Ammon's horn (tissue), 1 donor: ENCODE results near the gene GNAT3.

Experiments used
- DNase-seq: peaks from one replicate; pipeline ENCODE4 v3.0.0-alpha.2; 2016; ENCODE audit warnings: low spot score

The GNAT3 gene

DNA sequence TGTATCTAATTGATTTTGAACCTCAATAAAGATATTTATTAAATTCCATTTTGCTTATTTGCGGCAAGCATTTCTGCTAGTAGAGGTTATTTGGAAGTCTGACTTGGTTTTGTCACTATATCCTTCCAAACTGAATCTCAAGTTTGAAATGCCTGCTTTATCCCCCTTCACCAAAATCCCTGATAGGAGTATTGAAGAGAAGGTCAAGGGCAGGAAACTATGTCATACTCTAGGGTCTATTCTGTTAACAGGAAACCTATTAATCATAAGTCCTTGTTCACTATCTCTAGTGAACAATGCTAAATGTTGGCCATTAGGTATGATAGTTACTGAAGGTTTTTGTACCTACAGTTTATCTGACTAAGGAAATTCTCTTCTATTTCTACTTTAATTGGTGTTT is 11.5 kb downstream of the GNAT3 start:
- no peak for DNase-seq

DNA sequence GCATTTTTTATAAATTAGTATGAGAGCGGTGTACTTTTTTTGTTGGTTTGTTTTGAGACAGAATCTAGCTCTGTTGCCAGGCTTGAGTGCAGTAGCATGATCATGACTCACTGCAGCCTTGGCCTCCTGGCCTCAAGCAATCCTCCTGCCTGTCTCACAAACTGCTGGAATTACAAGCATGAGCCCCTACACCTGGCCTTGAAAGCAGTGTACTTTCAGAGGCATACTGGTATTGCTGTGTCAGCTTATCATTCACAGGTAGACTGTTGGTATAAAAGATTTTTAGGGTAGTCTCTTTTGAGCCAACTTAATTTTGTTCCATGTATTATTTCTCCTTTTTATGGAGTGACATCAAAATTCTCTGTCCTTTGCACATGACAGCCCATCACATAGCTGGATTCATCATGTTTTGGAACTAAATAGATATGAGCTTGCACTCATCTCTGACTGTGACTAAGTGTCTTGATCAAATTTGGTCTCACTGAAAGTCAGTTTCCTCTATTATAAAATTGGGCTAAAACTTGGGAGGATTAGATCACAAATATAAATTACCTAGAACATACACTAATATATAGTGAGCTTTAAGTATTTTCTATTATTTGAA is 12.4 kb downstream of the GNAT3 start:
- no peak for DNase-seq

DNA sequence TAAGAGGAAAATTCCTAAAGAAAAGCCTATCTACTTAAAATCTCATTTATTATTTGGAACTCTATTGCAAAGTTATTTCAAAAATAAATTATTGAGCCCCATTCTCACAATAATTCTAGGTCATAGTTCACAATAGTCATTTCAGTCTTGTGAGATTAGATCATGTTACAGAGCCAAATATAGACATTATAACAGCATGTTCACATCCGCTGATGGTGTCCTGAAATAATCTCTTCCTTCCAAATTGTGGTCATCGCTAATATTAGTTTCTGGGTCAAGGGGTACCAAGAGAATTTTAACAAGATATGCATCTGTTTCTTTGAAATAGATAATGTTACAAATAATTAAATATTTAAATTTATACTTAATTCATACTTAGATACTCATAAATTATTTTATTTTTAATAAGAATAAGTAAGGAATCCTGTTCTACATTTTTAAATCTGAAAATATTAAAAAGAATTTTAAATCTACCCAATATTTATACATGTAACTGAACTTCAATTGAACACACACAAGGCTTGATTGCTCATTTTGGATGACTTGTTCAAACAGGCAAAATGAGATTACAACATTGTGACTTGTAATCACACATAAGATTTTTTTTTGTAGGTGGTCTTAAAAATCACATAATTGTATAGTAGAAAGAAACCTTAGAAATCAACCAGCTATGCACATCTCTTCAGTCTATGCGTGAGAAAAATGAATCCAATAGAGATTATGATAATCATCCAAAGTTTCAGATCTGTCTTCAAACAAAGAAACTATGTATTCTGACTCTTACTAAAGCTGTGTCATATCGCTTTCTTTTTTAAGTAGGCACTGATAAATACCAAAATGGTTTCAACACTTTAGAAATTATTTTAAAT is 13.1 kb downstream of the GNAT3 start:
- DNase-seq, result no peak

DNA sequence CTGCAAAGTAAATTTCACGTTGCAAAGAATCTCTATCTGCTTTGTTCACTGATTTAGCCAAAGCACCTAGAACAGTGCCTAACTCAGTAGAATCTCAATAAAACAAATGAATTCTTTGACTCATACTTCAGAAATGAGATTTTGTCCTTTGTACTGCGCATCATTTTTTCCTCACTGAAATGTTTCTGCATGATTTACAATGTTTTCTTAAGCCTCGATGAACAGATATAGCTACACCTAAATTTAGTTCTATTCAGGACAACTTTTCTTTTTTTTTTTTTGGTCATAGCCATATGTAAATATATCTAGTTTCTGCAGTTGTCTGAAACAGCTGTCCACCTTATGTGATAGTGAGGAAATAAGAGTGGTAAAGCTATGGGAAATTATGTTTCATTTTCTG is 15.3 kb downstream of the GNAT3 start:
- DNase-seq, result no peak

DNA sequence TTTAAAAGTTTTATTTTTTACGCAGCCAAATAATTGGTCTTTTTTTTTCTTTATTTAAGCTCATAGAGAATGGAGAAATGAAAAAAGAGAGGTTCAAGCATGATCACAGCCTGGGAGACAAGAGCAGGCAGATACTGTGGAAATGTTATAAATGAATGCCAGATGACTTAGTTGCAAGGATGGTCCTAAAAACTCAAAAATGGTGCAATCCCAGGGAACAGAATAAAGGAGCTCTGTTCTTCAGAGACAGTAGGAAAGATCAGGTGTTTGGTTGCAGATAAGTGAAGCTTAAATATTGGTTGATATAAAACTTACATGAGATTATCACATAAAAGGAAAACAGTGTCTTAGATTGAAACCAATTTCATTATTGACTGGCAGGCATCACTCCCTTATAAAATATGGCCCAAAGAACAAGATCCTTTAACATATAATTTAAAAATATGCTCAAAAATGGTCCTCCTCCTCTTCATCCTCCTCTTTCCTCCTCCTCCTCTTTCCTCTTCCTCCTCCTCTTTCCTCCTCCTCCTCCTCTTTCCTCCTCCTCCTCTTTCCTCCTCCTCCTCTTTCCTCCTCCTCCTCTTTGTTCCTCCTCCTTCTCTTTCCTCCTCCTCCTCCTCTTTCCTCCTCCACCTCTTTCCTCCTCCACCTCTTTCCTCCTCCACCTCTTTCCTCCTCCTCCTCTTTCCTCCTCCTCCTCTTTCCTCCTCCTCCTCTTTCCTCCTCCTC is 18.6 kb downstream of the GNAT3 start:
- no peak for DNase-seq

DNA sequence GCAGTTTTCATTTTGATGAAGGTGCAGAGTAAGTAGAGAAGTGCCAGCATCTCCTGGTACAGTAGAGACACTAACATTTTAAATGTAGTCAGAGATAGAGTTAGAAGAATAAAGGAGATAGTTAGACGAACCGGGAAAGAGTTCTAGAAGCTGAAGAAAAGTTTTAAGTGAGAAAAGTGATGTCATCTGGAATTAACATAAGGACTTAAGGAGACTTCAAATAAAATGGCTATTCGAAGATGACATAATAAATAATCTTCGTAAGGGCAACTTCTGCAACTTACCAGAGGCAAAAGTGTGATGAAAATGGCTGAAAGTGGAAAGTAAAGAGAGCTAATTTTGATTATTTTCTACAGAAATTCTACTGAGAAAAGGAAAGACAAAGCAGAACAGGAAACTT is 20.4 kb downstream of the GNAT3 start:
- DNase-seq, result no peak

DNA sequence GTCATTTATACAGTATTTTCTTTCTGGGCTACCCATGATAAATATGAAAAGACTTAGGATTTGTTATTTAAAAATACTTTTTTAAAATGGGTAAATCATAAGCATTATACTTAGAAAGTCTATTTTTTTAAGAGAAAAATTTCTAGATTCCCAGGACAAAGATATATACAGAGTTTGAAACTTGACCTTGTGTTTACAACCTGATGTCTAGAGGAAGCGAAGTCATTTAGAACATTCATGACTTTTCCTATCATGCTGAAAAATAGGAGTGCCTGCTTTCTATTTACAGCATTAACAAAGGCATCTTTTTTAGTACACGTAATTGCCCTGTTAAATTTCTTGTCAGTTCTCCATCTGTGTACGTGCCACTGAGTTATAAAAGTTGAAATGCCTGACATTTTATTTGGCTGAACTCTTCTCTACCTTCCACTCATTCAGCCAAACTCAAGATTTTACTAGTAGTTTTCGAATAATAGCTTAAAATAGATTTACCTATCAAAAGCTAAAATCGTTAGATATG is 23.0 kb downstream of the GNAT3 start:
- DNase-seq, result no peak

DNA sequence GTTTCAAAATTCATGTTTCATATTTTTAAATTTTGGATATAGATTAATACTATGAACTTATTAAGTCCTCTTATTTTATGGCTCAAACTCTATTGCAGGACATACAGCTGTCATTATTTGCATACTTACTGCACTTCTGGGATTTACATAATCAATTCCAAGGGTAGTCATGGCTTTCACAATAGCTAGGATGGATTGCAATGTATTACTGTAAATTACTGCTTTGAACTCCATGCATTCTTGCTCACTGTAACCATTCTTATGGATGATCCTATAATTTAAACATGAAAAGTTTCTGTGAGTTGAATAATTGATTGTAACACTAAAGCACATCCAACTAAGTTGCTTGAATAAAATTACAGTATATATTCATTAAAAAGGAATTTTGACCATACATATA is 23.5 kb downstream of the GNAT3 start:
- no peak for DNase-seq

DNA sequence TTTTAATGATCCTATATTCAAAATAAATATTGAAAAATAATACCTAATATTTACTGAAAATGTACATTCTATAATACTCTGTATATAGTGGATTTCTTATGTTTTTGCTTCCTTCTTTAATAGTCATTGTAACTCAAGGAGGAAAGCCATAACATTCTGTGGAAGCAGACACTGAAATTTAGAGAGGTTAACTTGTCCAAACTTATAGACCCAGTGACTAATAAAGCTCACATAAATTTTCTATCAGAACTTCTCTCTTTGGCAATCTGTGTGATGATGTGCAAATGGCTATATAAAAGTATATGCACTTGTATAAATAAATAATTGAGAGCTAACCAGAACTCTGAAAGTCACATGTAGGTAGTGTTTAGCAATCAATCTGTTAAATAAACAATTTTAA is 26.1 kb downstream of the GNAT3 start:
- no peak for DNase-seq

DNA sequence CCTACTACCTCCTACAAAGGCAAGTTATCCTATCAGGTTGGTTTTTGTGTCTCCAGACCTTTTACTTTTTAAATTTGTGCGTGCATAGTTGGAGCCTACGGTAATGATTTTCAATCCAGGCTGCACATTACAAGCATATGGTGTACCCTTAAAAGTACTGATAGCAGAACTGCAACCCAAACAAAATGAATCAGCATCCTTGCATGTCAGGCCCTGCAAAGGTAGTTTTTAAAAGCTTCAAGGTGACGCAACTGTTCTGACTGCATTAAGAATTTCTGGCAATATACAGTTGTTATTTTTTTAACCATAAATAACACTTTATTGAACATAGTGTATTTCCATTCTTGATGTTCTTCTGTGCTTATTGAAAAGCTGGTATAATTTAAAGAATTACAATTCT is 28.9 kb downstream of the GNAT3 start:
- DNase-seq, result no peak

DNA sequence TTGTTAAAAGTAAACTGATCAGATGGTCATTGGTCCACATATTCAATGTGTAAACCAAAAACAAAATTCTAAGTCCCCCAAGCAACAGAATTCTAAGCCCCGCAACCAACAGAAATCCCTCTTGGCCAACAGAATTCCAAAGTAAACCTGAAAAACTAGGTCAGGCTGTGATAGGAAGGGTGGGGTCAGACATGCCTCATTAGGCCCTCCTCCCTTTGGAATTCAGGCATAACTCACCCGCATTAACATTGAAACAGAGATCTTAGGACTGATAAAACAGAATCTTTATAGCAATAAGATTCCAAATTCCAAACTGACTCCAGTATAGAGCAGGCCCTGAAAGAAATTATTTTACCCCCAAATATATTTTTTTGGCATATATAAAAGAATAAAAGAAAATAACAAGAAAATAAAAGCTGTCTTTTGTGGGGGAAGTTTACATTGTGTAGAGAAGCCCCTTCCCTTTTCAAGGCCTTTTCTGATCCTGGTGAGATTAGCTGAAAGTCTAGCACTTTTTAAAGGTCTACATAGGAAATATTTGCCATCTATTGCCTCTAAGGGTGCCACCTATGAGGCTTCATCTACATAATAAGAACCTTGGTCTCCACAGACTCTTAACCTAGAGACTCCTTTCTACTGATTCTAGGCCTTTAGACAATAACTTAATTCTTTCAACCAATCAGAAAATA is 30.5 kb downstream of the GNAT3 start:
- DNase-seq, result no peak

DNA sequence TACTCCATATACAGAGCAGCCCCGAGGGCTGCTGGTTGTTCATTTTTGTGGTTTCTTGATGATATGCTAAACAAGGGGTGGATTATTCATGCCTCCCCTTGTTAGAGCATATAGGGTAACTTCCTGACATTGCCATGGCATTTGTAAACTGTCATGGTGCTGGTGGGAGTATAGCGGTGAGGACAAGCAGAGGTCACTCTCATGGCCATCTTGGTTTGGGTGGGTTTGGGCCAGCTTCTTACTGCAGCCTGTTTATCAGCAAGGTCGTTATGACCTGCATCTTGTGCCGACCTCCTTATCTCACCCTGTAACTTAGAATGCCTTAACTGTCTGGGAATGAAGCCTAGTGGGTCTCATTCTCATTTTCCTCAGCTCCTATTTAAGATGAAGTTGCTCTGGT is 31.3 kb downstream of the GNAT3 start:
- no peak for DNase-seq

DNA sequence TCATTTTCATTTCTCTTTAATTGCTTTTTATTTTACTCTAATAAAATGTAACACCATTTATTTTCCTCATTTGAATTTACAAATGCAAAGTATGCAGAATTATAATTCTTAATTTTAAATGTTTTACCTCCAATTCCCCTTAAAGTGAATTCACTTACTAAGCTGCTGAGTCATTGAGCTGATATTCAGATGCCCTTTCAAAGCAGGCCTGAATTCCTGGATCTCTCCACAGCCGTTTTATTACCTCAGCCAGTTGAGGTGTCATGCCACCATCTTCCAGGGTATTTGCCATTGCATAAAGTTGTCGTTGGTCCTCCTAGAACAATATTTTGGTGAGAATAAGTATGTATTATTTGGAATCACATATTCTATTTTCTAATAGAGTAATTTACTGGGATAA is 33.2 kb downstream of the GNAT3 start:
- DNase-seq, result no peak

DNA sequence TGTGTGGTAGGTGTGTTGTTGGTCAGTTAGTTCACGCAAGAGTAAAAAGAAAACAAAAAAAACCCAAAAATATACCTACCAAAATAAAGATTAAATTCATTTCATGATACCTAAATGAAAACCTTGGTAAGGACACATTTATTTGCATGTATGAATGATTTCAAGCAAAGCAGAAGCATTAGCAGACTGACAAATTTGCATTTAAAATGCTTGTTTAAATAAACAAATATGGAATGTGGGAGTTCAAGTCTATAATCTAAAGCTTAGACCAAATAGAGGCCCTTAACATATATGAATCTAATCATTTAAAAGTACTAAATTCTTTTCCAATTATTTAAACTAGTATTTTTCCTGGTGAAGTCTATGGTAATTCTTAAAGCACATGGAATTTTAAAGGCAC is 35.8 kb downstream of the GNAT3 start:
- no peak for DNase-seq

DNA sequence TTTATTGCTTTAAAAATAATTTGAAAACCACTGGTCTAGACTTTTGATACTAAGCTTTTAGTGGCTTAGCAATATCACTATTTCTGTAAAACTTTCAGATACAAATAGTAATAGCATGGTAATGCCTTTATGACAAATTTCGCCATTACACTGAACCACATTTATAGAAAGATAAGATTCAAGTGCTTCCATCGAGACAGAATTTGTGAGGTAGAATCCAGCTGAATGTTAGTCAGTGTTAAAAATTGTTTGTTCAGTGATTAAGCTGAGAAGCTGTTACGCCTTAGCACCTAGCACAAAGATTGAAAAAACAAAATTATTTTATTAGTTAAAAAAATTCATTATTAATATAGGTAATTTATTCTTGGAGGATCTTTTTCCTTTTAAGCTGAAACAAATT is 36.5 kb downstream of the GNAT3 start:
- no peak for DNase-seq

DNA sequence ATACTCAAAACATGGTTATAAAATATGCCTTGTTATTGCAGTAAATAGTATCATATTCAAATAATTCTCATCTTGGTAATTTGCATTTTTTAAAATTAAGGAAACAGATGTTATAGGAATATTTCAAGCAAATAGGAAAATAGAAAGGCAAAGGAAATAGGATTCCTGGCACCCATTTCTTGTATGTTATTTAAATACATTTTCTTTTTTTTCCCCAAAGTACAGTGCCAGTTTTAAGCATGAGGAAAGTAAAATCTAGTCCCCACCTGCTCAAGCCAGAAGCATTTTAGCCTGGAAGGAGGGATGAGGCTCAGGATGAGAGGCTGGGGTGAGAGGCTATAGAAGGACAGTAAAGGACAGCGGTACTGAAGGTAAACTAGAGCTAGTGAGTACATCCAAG is 38.1 kb downstream of the GNAT3 start:
- no peak for DNase-seq

DNA sequence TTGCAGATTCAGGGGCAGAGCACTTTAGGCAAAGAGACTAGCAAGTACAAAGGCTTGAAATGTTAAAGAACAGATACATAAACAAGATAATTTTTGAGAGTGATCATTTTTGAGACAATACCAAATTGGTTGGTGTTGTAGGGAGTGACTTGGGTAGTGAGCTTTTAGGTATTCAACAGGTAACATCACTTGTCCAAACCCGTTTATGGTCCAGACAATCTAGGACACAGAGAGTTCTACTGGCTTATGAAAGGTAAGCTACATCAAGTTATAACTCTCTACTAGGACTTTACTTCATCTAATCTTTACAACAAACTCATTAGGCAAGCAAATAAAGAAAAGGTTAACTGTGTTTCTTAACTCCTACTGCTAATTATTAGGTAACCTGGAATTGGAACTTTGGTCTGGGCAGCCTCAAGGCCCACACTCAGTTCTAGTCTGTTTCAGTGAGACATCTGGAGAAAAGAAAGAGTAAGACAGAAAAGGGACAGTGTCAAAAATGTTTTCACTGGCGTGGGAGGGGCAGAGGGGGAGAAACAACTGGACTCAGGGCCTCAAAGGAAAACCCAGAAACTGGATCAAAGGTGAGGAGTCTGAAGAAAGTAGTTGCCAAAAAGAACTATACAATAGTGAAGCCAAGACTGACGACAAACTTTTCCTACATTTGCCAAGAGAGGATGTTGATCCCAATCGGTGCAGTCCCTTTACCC is 39.2 kb downstream of the GNAT3 start:
- no peak for DNase-seq

DNA sequence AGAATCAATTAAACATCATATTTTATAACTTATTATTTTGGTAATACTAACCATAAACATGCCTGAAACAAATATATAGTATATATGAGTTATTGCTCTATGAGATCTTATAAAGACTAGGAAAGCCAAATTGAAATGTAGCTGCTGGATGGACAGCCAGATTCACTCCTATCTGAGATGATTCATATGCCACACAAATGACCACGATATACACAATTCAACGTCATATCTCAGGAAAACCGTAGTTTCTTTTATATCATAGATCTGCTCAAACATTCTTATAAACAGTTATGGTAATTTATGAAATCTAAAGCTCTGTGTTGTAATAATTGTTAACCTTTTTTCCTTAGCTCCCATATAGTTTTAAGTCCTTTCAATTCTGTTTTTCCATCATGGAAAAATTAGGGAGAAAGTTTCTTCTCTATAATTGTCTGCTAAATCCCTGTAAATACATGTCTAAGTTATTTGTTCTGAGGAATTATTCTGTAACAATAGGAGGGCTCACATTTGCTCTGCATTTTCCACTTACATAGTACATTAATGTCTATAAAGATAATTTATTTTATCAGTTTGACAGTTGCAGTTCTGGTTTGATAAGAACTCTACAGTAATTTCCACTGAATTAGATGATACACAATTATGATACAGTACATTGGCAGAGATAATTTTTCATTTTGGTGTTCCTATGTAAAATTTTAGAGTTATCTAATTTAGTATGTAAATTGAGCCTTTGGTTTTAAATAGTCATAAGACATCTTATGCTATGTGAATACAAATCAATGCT is 42.7 kb downstream of the GNAT3 start:
- no peak for DNase-seq

DNA sequence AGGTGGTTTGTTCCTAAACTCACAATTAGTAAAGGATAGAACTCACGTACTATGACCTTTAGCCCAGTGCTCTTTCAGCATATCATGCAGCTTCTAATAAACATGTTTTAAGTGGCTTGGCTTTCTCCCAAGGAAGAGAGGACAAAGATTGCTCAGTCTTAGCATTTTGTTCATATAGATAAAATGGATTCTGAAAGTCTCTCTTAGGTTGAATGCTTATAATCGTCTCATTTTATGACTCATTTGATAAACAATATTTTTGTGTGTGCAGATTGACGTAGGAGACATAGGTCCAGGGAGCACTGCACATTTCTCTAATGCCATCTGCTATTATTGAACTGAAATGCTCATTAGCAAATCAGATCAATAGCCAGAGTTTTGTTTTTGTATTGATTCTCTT is 44.8 kb downstream of the GNAT3 start:
- DNase-seq, result no peak

DNA sequence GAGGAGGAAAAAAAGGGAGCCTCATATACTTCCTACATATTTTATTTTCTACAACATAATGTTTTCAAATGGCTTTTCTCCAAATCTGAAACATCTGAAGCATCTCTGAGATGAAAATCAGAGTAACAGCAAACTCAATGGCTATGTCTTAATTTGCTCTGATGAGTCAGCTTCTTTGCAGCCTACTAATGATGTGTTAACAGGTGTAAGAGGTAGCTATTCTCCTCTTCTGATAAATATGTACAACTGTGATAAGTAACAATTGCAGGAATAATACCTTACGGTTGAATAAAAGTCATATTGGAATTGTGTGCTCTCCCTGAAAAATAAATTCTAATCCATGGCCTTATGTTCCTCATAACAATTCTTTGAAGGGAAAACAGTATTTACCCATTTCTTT is 45.2 kb downstream of the GNAT3 start:
- DNase-seq, result no peak

DNA sequence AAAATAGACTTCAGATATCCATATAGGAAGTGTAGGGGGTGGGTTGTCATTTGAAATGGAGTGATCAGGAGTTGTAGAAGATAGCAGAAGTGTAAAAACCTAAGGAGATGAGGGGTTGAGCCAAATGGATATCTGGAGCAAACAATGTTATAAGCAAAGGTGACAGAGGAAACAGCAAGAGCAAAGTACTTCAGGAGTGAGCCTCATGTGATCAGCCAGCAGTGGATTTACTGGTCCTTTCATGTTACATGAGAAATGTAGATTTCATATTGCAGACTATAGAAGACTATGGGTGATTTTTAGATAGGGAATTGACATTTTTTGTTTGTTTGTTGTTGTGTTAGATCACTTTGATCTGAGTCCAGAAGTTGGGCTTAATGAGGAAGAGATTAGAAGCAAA is 47.7 kb downstream of the GNAT3 start:
- no peak for DNase-seq
